IPS DF 19.7 (cell line): ENCODE results near the gene CLEC18C.
"Not testable (repeated sequence)": the region's sequence is repeated elsewhere in the genome, so short reads cannot be mapped to it uniquely, and the experiment has no call there.

Experiments used
- DNase-seq: peaks from one replicate; pipeline ENCODE4 v3.0.0-alpha.2; 2013; ENCODE audit warnings: low read depth, low spot score

CLEC18C gene

GRCh38 chr16:70173212-70173837 lies at the start of gene CLEC18C:
Gene CLEC18C (plus strand): TSS chr16:70173787. CDS start chr16:70174279, 492 bp downstream.
- DNase-seq = not testable (repeated sequence)

- not testable (repeated sequence) for DNase-seq
Measured at GRCh38 chr16:70123822-70124221, 49.8 kb upstream of the CLEC18C start.

GRCh38 chr16:70126226-70126625 lies 47.4 kb upstream of the CLEC18C start:
- not testable (repeated sequence) for DNase-seq

- not testable (repeated sequence) for DNase-seq
Measured at GRCh38 chr16:70127706-70128105, 45.9 kb upstream of the CLEC18C start.

GRCh38 chr16:70128844-70129243 lies 44.7 kb upstream of the CLEC18C start:
- DNase-seq = not testable (repeated sequence)

- not testable (repeated sequence) for DNase-seq
Measured at GRCh38 chr16:70135796-70136195, 37.8 kb upstream of the CLEC18C start.

GRCh38 chr16:70136595-70136994 lies 37.0 kb upstream of the CLEC18C start:
- not testable (repeated sequence) for DNase-seq

- DNase-seq = not testable (repeated sequence)
Measured at GRCh38 chr16:70142739-70143138, 30.8 kb upstream of the CLEC18C start.

GRCh38 chr16:70143231-70143895 lies 30.2 kb upstream of the CLEC18C start:
- not testable (repeated sequence) for DNase-seq

- not testable (repeated sequence) for DNase-seq
Measured at GRCh38 chr16:70147853-70148252, 25.7 kb upstream of the CLEC18C start.

- DNase-seq = not testable (repeated sequence)
Measured at GRCh38 chr16:70148453-70148852, 25.1 kb upstream of the CLEC18C start.

- DNase-seq = not testable (repeated sequence)
Measured at GRCh38 chr16:70149296-70149695, 24.3 kb upstream of the CLEC18C start.

- no peak for DNase-seq
Measured at GRCh38 chr16:70151391-70151790, 22.2 kb upstream of the CLEC18C start.

- DNase-seq = no peak
Measured at GRCh38 chr16:70151941-70152509, 21.6 kb upstream of the CLEC18C start.

- DNase-seq = no peak
Measured at GRCh38 chr16:70152578-70153302, 20.8 kb upstream of the CLEC18C start.

GRCh38 chr16:70154736-70155135 lies 18.9 kb upstream of the CLEC18C start:
- not testable (repeated sequence) for DNase-seq

- DNase-seq = no peak
Measured at GRCh38 chr16:70156207-70156978, 17.2 kb upstream of the CLEC18C start.

- DNase-seq = no peak
Measured at GRCh38 chr16:70157105-70157476, 16.5 kb upstream of the CLEC18C start.

- DNase-seq = no peak
Measured at GRCh38 chr16:70157477-70158260, 15.9 kb upstream of the CLEC18C start.

- peak; percentile 2 for DNase-seq
Measured at GRCh38 chr16:70158261-70158939, 15.2 kb upstream of the CLEC18C start.
